ENCODE results near the gene DHH. TPM values are rescaled to one million over a fixed set of nuclear protein-coding genes. Genes with fewer than 3 reads are reported as not detected.

The DHH gene
- total and polyA plus RNA-seq, 4 donors: 0.16 to 2.6 (median 0.95) TPM

- peak within 1 kb of the TSS; percentile 71 to 89 for H3K27ac ChIP-seq (ENCODE audit: low read depth in 1 of 2, low read length in 1 of 2)
- no peaks in the 10 kb centered on the region for H3K9me3 ChIP-seq (ENCODE audit: control insufficient read depth in 4 of 4, insufficient read depth in 3 of 4, low read length in 3 of 4)
- no peak for TF ChIP-seq CTCF (IDR thresholded peaks at IDR 0.05; ENCODE audit: control extremely low read depth, extremely low read depth)
- peak within 1 kb of the TSS; percentile 75 for H3K4me3 ChIP-seq
- no peaks in the 10 kb centered on the region for H3K36me3 ChIP-seq (ENCODE audit: control insufficient read depth in 4 of 4, insufficient read depth in 4 of 4, low read length in 4 of 4)
- DNase-seq (peak; percentile 98), ATAC-seq (ENCODE audit: insufficient read depth, low FRiP score) (peak; percentile 100)
- WGBS, 2 donors: 0% methylated on average over 60 of the region's 60 CpGs
- H3K4me1 ChIP-seq (ENCODE audit: control insufficient read depth in 5 of 5, insufficient read depth in 5 of 5, low read length in 5 of 5): peaks cover 0 to 15% (median 3%) of the 10 kb centered on the region in 5 donors
- no peaks in the 10 kb centered on the region for H3K27me3 ChIP-seq (ENCODE audit: control insufficient read depth in 3 of 3, insufficient read depth in 3 of 3, low read length in 2 of 3)
- peak within 1 kb of the TSS; percentile 41 to 66 for H3K9ac ChIP-seq (ENCODE audit: insufficient read depth in 1 of 2, low read length in 2 of 2)
These were observed 24.9 kb downstream of the DHH start, which contains the start of gene RHEBL1 for GRCh38 chr12:49069507-49070346. Gene RHEBL1 (minus strand): TSS chr12:49069979. CDS start chr12:49069785, 194 bp downstream.

- H3K36me3 ChIP-seq (ENCODE audit: control insufficient read depth in 4 of 4, insufficient read depth in 4 of 4, low read length in 4 of 4): no peaks in the 10 kb centered on the region
- WGBS, 2 donors: 18 to 27% methylated on average over 21 of the region's 21 CpGs
- ATAC-seq (ENCODE audit: insufficient read depth, low FRiP score) (no peak), DNase-seq (no peak)
- H3K9ac ChIP-seq (ENCODE audit: insufficient read depth in 1 of 2, low read length in 2 of 2): peak overlapping the region; percentile 41 to 66
- H3K4me3 ChIP-seq: peak overlapping the region; percentile 75
- H3K27ac ChIP-seq (ENCODE audit: low read depth in 1 of 2, low read length in 1 of 2): peak overlapping the region in 1 of 2 donors; percentile 89
- no peaks in the 10 kb centered on the region for H3K9me3 ChIP-seq (ENCODE audit: control insufficient read depth in 4 of 4, insufficient read depth in 3 of 4, low read length in 3 of 4)
- no peak for TF ChIP-seq CTCF (IDR thresholded peaks at IDR 0.05; ENCODE audit: control extremely low read depth, extremely low read depth)
- H3K27me3 ChIP-seq (ENCODE audit: control insufficient read depth in 3 of 3, insufficient read depth in 3 of 3, low read length in 2 of 3): no peaks in the 10 kb centered on the region
- peaks cover 0 to 15% (median 3%) of the 10 kb centered on the region in 5 donors for H3K4me1 ChIP-seq (ENCODE audit: control insufficient read depth in 5 of 5, insufficient read depth in 5 of 5, low read length in 5 of 5)
These were observed 25.6 kb downstream of the DHH start for GRCh38 chr12:49068879-49069506.

- H3K9ac ChIP-seq (ENCODE audit: insufficient read depth in 1 of 2, low read length in 2 of 2): no peak overlapping the region
- no peak for TF ChIP-seq CTCF (IDR thresholded peaks at IDR 0.05; ENCODE audit: control extremely low read depth, extremely low read depth)
- WGBS, 2 donors: 75 to 86% methylated on average over 4 of the region's 4 CpGs
- no peaks in the 10 kb centered on the region for H3K27me3 ChIP-seq (ENCODE audit: control insufficient read depth in 3 of 3, insufficient read depth in 3 of 3, low read length in 2 of 3)
- H3K36me3 ChIP-seq (ENCODE audit: control insufficient read depth in 4 of 4, insufficient read depth in 4 of 4, low read length in 4 of 4): no peaks in the 10 kb centered on the region
- no peak for ATAC-seq (ENCODE audit: insufficient read depth, low FRiP score)
- H3K9me3 ChIP-seq (ENCODE audit: control insufficient read depth in 4 of 4, insufficient read depth in 3 of 4, low read length in 3 of 4): no peaks in the 10 kb centered on the region
- no peak overlapping the region for H3K4me3 ChIP-seq
- H3K4me1 ChIP-seq (ENCODE audit: control insufficient read depth in 5 of 5, insufficient read depth in 5 of 5, low read length in 5 of 5): peaks cover 0 to 21% (median 5%) of the 10 kb centered on the region in 5 donors
- DNase-seq: no peak
- no peak overlapping the region for H3K27ac ChIP-seq (ENCODE audit: low read depth in 1 of 2, low read length in 1 of 2)
These were observed 28.5 kb downstream of the DHH start for GRCh38 chr12:49066120-49066519.
